KBM-7 (cell line): ENCODE measurements around the gene STX19.

Source experiments
- DNase-seq: peaks from one replicate; pipeline ENCODE4 v3.0.0-alpha.2; 2015
- in situ Hi-C: fragments of 300-500 bp; cut with MboI; formaldehyde crosslinking; loops from 2 replicates; pipeline ENCODE4 v1.14.3; 2020; ENCODE audit warnings: low sequenced_read_pairs, low pct_unique_long_range_greater_than_20kb, mixed read lengths

Gene STX19, protein sequence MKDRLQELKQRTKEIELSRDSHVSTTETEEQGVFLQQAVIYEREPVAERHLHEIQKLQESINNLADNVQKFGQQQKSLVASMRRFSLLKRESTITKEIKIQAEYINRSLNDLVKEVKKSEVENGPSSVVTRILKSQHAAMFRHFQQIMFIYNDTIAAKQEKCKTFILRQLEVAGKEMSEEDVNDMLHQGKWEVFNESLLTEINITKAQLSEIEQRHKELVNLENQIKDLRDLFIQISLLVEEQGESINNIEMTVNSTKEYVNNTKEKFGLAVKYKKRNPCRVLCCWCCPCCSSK

DNA sequence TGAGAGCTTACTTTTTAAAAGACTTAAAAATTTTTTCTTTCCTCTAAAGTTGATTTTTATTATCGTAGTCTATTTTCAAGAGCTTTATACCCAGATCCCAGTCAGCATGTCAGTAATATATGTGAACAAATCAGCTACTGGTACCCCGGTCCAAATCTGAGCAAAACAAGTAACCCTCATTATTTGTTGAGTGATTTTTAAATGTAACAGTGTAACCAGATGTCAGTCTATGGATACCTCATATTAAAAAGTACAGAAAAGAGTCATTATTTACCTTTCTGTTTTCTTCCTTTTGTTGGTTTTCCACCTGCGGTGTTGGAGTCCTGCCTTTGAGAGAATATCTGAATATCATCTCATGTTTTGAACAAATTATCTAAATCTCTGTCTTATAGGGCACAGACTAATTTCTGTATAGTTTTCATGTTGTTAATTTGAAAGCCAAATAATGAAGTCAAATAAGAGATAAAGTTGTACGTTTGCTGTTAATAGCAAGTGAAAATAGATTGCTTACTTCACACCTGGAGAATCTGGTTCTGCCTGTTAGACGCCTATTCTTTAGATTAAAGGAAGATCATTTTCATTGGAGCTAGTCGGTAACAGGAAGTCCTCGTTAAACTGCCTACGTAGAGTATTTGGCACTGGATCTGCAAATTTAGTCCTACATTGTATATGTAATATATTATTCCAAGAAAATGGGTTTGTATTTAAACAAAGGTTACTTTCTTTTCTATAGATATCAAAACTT lies at the start of gene STX19:
TSS of gene STX19 (minus strand) at position 505 of the 745 bp plus-strand sequence. CDS start 13,328 bp downstream, outside the sequence.
- in situ Hi-C loops = no loop called here
- no peak for DNase-seq

DNA sequence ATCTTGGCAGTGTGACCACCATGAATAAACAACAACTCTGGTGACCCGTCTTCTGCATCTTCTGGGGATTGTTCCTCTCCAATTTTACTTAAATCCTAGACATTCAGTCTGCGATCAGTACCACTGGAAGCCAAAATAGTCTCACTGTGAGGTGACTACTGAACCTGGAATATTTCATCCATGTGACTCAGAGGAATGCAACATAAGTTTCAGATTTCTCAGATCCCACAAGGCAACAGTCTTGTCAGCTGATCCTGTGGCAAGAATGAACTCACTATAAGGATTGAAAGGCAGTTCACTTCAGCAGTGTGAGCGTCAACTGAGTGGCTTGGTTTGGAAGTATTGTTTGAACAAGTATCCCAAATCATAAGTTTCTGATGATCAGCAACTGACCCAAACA lies 47.7 kb upstream of the STX19 start:
- in situ Hi-C loops = no loop called here
- no peak for DNase-seq

DNA sequence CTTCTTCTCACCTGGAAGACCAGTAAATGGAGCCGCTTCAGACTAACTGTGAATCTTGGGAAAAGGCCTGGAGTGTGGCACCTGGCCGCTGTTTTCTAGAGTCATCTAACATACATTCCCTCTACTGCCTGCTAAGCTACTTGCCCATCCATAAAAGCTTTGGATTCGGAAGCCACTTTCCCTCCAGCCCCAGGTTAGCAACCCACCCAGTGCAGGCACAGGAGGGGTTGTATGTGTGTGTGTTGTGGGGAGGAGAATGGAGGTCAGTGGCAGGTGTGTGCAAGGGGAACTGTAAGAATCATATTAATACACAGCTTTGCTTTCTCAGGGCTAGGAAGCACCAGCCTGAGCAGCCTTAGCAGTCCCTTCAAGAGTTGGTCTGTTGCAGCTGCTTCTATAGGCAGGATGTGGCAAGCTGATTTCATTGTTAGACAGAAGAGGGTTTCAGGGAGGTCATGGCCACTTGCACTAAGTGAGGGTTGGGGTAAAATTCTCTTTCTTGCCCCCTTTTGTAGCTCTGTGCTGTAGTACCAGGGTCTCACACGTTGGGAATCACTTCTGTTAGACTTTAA lies 43.4 kb upstream of the STX19 start:
- in situ Hi-C loops = no loop called here
- DNase-seq = no peak

DNA sequence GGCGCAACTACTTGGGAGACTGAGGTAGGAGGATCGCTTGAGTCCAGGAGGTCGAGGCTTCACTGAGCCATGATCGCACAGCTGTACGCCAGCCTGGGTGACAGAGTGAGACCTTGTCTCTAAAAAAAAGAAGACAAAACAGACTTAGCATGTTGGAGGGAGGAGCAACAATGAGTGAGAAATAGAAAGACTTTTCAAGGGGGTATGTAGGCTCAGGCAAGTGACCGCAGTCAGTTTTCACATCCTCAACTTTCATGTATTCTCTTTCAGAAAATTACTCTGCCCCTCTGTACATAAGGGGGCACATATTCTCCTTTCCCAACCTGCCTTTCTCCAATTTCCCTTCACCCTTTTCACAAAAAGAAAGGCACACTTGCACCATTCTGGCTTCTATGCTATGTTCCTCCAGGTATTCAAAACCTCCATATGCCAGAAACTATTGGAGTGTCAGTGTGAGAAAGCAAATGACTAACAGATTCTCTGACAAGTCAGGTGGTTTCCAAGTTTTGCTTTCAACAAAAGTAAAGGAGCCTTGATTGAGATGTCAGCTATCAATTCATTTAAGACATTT lies 42.0 kb upstream of the STX19 start:
- in situ Hi-C loops = no loop called here
- no peak for DNase-seq

DNA sequence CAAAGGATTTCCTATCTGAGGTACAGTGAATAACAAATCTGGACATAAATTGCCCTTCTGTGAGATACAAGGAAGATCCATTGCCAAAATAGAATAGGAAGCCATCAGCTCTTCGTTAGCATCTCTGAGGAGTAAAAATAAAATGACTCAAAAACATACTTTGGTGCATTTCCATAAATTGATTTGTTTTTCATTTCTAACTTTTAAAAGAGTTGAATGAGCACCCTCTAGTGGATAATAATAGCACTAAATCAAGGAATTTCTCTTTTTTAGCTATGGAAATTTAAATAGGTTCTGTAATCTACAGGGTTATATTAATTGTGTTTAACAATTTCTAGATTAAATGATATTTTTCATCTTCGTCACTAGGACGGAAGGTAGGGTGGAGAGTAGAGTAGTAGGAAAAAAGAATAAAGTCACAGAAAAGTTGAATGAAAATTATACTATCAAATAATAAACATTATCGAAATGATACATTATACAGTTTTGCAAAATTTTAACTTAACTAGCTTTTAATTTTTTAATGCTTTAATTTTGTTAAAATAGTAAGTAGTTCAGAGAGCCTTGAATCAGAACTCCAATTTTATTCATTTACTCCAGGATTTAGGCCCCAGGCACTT lies 40.9 kb upstream of the STX19 start:
- DNase-seq = peak; percentile 43

DNA sequence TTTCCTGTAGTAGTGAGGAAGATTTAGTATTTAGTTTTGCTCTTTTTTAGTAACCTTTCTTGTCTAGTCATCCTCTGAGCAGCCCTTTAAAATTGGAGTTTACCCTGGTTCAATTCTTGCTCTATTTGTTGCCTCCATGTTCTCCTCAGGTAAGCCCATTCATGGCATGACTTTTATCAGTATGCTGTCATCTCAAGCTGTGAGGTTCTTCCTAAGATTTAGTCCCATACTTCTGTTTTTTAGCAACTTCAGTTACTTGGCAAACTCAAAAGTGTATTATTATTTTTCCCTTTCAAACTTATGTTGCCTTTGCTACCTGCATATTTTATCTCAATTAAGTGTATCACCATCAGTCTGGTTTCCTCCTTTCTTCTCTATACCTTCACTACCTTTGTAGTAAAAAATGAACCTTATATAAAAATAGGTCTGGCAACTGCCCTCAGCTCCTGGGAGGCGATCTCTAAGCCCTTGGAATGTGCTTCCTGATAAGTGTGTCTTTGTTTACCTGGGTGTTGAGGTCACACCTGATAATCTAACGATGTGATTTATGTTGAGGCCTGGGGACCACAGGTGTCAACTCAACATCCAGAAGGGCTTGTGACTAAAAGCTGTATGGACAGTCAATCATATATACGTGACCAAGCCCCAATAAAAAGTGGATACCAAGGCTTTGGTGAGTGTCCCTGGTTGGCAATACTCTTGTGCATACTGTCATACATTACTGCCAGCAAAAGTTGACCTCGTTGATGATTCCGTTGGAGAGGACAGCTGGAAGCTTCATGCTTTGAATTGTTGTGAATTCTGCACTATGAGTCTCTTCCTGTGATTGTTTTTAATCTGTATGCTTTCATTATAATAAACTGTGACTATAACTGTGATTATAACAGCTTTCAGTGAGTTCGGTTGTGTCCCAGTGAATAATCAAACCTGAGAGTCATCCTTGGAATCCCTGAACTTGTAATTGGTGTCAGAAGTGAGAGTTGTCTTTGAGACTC lies 38.4 kb upstream of the STX19 start:
- in situ Hi-C loops = no loop called here
- DNase-seq = no peak

More for the DNA sequence above, 40.9 kb upstream of the STX19 start:
- in situ Hi-C loops = no loop called here

DNA sequence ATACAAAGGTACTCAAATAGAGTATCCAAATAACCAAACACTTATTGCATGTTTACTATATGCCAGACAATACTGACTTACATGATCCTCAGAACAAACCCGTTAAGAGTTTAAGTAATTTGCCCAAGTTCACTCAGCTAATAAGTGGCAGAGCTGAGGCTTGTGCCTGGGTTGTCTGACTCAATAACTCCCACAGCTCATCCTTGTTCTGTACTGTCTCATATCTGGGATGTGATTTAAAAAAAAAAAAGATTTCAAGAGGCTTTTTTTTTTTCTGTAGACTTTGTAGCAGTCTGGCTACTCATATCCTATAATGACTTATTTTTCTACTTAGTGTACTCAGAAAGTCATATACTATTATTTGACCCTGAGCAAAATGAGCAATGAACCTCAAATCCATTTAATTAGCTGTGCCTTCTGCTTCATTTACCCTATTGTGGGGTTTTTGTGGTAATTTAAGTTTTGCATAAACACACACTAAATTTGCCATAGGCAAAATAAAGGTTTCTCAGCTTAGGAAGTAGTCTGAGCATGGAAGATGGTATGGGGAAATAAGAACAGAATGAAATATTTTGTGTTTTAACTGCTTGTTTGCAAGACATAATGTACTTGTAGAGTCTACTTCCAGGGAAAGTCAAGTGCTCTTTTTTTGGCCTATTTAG lies 37.6 kb upstream of the STX19 start:
- no peak for DNase-seq
- in situ Hi-C loops = no loop called here

DNA sequence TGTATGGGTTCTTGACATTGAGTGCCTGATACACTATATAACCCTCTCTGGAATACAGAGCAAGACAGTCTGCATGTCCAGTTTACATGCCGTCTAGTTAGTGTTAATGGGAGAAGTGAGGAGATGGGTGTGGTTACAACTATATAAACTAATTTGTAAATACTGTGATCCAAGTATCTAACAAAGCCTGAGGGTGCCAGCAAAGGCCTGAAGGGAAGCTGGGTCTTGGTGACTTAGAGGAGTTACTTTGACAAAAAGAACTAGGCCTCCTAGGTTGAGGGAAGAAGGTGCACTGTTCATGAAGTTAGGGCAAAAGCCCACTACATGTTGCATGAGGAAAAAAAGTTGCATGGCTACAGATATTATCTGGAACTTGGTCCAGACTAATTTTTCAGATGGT lies 36.7 kb upstream of the STX19 start:
- in situ Hi-C loops = no loop called here

DNA sequence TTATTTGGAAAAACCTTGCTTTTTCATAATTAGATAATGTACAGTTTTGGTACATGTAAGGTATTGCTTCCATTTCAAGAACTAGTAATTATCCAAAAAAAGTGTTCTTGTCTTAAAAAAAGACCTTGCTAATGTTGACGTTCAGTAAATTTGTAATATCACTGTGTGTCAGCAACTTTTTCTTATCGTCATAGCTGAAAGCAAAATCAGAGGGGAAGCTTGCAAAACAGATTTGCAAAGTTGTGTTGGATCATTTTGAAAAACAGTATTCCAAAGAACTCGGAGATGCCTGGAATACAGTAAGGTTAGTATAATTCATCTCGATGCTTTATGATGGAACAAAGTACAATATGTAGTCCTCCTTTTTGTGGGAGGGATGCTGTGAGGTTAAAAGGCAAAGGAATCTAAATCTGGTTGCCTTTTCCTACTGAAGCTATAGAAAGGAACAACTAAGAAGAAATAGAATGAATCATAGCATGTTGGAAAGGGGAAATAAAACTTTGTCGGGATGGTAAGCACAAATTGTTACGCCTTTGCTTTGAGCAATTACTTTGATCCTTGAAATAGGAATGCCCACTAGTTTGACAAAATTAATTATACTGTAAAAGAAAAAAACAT lies 36.0 kb upstream of the STX19 start:
- in situ Hi-C loops = no loop called here
- DNase-seq = no peak

More for the DNA sequence above, 36.7 kb upstream of the STX19 start:
- DNase-seq = no peak

DNA sequence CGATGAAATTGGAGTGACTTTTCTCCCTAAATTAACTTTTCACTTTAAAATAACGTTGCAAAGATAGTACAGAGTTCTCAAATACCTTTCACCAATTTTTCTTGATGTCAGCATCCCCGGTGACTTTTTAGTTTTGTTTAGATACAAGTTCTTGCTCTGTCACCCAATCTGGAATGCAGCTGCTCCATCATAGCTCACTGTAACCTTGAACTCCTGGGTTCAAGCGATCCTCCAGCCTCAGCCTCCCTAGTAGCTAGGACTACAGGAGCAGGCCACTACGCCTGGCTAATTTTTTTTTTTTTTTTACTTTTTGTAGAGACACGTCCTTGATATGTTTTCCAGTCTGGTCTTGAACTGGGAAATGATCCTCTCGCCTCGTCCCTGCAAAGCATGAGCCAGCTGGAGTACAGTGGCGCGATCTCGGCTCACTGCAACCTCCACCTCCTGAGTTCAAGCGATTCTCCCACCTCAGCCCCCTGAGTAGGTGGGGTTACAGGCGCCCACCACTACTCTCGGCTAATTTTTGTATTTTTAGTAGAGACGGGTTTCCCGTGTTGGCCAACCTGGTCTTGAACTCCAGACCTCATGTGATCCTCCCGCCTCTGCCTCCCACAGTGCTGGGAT lies 35.2 kb upstream of the STX19 start:
- no peak for DNase-seq
- in situ Hi-C loops = no loop called here

DNA sequence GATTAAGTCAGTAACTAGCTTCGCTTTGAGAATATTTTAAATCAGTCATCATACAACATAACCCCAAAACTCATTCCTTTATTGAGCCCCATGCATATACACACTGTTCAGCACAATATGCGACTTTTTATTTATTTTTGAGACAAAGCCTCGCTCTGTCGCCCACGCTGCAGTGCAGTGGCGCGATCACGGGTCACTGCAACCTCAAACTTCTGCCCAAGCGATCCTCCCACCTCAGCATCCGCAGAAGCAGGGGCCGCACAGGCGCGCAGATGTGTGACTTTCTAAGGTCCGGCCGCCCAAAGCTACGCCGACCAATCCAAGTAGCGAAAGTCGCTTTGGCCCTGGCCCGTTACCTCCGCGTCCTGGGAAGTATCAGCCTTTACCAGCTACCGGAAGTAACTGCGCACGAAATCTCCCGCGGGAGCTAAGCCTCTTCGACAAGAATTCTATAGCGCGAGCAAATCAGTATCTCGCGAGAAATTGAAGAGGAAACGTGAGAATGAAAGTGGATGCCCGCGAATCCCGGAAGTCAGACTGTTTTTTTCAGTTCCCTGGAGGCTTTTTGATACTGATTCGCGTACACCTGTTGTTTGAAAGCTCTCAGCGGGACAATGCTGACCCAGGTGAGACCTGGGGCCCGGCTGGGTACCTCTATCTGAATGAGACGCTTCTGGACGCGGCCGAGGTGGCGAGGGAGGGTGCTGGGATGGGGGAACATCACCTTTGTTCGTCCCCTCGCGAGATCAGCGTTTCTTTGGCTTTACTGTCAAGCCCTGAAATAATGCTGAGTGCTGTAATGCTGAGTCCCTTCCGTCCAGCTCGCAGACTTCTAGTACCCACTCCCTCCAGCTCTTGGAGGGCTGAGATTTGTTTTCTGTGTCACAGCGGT lies 34.4 kb upstream of the STX19 start, which contains the start of the genes DHFR2 and NSUN3:
TSS of gene DHFR2 (minus strand) at position 404 of the 892 bp plus-strand sequence. CDS start 1,405 bp downstream, outside the sequence.
TSS of gene NSUN3 (plus strand) at position 549 of the 892 bp plus-strand sequence. CDS start at position 615, 66 bp downstream.
- in situ Hi-C loops = no loop called here
- DNase-seq = peak; percentile 95

DNA sequence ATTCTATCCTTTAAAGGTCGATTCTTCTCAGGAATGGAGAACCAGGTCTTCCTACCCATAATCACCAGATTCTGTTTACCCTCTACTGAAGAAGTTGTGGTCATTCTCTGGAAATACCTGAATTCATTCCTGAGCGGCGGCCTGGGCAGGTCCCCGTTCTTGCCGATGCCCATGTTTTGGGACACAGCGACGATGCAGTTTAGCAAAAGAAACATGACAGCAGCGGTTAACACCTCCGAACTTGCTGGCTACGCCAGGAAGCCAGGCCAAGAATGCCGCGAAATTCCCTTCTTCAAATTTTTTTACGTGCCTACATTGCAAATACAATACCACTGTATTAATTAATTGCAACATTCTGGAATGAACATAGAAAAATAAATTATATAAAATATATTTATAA lies 32.9 kb upstream of the STX19 start:
- no peak for DNase-seq
- in situ Hi-C loops = no loop called here

DNA sequence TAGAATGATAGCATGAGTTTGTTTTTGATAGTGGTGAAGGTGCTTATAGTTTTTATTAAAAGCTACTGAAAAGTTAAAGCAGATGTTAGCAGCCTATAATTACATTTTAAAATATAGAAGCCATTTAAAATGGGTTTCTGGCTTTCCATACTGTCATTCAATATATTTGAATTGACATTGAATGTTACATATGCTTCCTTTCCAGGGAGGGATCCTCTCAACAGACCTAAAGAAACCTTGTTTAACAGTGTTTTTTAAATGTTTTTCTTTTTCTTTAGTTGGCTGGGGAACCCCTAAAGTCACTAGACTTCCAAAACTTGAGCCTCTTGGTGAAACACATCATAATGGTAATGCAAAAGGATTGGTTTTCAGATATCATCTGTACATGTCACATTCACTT lies 22.1 kb upstream of the STX19 start:
- in situ Hi-C loops = no loop called here
- no peak for DNase-seq

DNA sequence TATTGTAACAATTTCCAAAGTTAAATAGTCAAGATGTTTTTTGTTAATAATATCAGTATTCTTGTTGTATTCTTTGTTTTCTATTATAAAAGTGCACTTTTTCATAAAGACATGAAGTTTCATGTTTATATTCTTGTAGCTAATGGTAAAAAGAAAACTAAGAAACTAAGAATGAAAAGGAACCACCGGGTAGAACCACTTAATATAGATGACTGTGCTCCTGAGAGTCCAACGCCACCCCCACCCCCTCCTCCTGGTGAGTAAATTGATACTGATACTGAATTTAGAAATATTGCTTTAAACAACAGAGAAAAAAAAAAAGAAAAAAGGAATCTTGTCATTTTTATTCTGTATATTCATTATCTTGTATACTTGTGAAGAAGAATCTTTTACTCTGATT lies 20.9 kb upstream of the STX19 start:
- no peak for DNase-seq
- in situ Hi-C loops = no loop called here

DNA sequence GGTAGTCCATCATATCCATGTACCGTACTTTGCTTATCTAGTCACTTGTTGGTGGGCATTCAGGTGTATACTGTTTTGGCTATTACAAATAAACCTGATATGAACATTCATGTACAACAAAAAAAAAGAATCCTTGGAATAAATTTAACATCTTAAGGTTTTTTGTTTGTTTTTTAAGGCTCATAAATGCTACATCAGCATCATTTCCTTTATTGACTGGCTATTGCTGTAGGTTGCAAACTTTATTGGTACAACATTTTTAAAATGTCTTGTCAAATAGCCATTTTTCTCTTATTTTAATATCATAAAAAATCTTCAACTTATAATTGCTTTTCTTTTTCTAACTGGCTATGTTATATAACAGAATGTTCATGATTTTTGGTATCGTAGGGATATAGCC lies 18.1 kb upstream of the STX19 start:
- DNase-seq = no peak
- in situ Hi-C loops = no loop called here
